KMS-11 (cell line): ENCODE results near the gene SBK1.
"Not testable (repeated sequence)": the region's sequence is repeated elsewhere in the genome, so short reads cannot be mapped to it uniquely, and the experiment has no call there.

Experiments
- H2AFZ ChIP-seq: fragments of 200-600 bp; sonication (generic); 2 replicates; pipeline ENCODE4 v1.6.1; 2016; ENCODE audit warnings: antibody characterized with exemption, mixed run types, low read depth
- H3K27ac ChIP-seq: fragments of 200-600 bp; sonication (generic); 2 replicates; pipeline ENCODE4 v1.6.1; 2016; ENCODE audit warnings: mild to moderate bottlenecking, mixed run types
- H3K27me3 ChIP-seq: fragments of 200-600 bp; sonication (generic); 2 replicates; pipeline ENCODE4 v1.6.1; 2017; ENCODE audit warnings: mild to moderate bottlenecking, low read depth, mixed run types, moderate library complexity; ENCODE audit not compliant: insufficient read depth
- H3K36me3 ChIP-seq: fragments of 200-600 bp; sonication (generic); 2 replicates; pipeline ENCODE4 v1.6.1; 2017; ENCODE audit warnings: mild to moderate bottlenecking, mixed run types; ENCODE audit not compliant: insufficient read depth
- H3K4me1 ChIP-seq: fragments of 200-600 bp; sonication (generic); 2 replicates; pipeline ENCODE4 v1.6.1; 2016; ENCODE audit warnings: mild to moderate bottlenecking, low read depth, mixed run types; ENCODE audit not compliant: poor library complexity, severe bottlenecking
- H3K4me2 ChIP-seq: fragments of 200-600 bp; sonication (generic); 2 replicates; pipeline ENCODE4 v1.7.0; 2016; ENCODE audit warnings: mild to moderate bottlenecking, mixed run types
- H3K4me3 ChIP-seq: fragments of 200-600 bp; sonication (generic); IDR thresholded peaks from 2 replicates; pipeline ENCODE4 v1.6.1; 2017; ENCODE audit warnings: low read depth, low read length, mixed read lengths; ENCODE audit not compliant: insufficient read depth
- H3K79me2 ChIP-seq: fragments of 200-600 bp; sonication (generic); 2 replicates; pipeline ENCODE4 v1.6.1; 2016; ENCODE audit warnings: low read depth, mixed run types; ENCODE audit not compliant: insufficient read depth
- H3K9ac ChIP-seq: fragments of 200-600 bp; sonication (generic); 2 replicates; pipeline ENCODE4 v1.6.1; 2016; ENCODE audit warnings: mild to moderate bottlenecking, mixed run types
- H4K20me1 ChIP-seq: fragments of 200-600 bp; sonication (generic); 2 replicates; pipeline ENCODE4 v1.6.1; 2016; ENCODE audit warnings: mild to moderate bottlenecking, mixed run types; ENCODE audit not compliant: insufficient read depth
- TF ChIP-seq, protein P1 (sequence below): fragments of 200-600 bp; sonication (generic); conservative IDR thresholded peaks from 2 replicates; pipeline ENCODE4 v1.6.1; 2017; ENCODE audit warnings: low read depth, mild to moderate bottlenecking, antibody characterized with exemption, low read length, moderate library complexity, mixed read lengths

Gene SBK1

DNA sequence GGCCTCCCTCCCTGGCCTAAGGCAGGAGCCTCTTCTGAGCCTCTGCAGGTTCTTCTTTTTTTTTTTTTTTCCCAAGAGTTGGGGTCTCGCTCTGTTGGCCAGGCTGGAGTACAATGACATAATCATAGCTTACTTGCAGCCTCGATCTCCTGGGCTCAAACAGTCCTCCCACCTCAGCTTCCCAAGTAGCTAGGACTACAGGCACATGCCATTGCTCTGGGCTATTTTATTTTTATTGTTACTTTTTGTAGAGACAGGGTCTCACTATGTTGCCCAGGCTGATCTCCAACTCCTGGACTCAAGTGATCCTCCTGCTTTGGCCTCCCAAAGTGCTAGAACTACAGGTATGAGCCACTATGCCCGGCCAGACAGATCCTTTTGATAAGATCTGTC, 32.6 kb downstream of the SBK1 start:
- no peaks in the 10 kb centered on the region for H3K27me3 ChIP-seq
- no peaks in the 10 kb centered on the region for H3K79me2 ChIP-seq
- no peaks in the 10 kb centered on the region for H4K20me1 ChIP-seq
- no peak overlapping the region for H3K4me3 ChIP-seq
- H3K36me3 ChIP-seq: no peaks in the 10 kb centered on the region
- peaks cover 64% of the 10 kb centered on the region for H3K4me1 ChIP-seq
- H2AFZ ChIP-seq: 0 out of 2 replicates have a peak overlapping the region, but pooled peaks have one; percentile 20
- no peak overlapping the region for H3K9ac ChIP-seq
- TF ChIP-seq, protein P1, sequence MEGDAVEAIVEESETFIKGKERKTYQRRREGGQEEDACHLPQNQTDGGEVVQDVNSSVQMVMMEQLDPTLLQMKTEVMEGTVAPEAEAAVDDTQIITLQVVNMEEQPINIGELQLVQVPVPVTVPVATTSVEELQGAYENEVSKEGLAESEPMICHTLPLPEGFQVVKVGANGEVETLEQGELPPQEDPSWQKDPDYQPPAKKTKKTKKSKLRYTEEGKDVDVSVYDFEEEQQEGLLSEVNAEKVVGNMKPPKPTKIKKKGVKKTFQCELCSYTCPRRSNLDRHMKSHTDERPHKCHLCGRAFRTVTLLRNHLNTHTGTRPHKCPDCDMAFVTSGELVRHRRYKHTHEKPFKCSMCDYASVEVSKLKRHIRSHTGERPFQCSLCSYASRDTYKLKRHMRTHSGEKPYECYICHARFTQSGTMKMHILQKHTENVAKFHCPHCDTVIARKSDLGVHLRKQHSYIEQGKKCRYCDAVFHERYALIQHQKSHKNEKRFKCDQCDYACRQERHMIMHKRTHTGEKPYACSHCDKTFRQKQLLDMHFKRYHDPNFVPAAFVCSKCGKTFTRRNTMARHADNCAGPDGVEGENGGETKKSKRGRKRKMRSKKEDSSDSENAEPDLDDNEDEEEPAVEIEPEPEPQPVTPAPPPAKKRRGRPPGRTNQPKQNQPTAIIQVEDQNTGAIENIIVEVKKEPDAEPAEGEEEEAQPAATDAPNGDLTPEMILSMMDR: no peak
- 0 out of 2 replicates have a peak overlapping the region, but pooled peaks have one; percentile 61 for H3K4me2 ChIP-seq
- H3K27ac ChIP-seq: no peak overlapping the region

DNA sequence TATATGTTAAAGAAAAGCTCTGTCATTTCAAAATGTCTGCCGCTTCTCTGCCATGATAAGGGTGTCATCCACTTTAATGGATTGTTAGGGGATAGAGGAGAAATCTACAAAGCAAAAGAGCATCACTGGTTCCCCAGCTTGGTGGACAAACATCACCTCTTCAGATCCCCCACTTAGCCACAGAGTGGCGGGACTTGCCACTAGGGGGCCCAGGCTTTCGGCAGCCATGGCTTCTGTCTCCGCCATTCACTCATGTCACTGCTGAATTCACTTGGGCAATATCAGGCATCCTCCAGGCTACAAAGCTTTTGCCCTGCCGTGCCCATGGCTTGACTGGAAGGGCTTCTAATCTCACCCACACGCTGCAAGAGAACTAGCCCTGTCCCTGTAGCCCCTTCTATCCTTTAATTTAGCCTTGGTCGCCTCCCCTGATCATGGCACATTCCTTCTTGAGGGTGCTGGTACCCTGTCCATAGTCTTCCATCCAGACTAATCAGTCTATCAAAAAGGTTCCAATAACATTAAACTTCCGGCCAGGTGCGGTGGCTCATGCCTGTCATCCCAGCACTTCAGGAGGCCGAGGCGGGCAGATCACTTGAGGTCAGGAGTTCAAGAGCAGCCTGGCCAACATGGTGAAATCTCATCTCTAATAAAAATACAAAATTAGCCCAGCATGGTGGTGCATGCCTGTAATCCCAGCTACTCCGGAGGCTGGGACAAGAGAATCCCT, 34.7 kb downstream of the SBK1 start:
- Histone ChIP-seq H3K79me2 (no peaks in the 10 kb centered on the region), H3K9ac (no peak overlapping the region), H3K36me3 (no peaks in the 10 kb centered on the region), H4K20me1 (no peaks in the 10 kb centered on the region), H3K4me2 (no peak overlapping the region; the same call in 1 of the 2 replicates), H2AFZ (peak overlapping the region; percentile 2; the same call in 1 of the 2 replicates), H3K4me1 (peaks cover 78% of the 10 kb centered on the region), H3K4me3 (no peak overlapping the region), H3K27me3 (no peaks in the 10 kb centered on the region), H3K27ac (no peak overlapping the region)
- TF ChIP-seq, protein P1: peak; percentile 79

DNA sequence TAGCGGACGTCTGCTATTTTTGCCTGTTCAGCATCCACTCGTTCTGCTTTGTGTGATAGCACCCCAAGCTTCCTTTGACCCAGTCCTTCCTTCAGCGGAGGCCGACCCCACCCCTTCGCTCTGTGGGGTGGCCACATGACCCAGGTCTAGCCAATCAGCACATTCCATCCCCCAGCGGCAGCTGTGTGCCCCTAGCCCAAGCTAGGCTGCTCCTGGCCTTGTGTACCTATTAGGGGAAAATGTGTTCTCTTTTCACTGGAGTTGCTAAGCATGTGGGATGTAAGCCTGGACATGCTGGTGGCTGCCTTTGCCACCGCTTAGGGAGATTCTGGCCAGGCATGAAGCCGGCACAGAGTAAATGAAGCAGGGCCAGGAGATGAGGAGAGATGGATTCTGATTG, 37.9 kb downstream of the SBK1 start:
- not testable (repeated sequence) for H2AFZ ChIP-seq, H3K4me2 ChIP-seq, H3K27me3 ChIP-seq, H3K27ac ChIP-seq, H3K79me2 ChIP-seq, H3K9ac ChIP-seq, H3K36me3 ChIP-seq, H4K20me1 ChIP-seq, H3K4me3 ChIP-seq
- H3K4me1 ChIP-seq: peaks cover 74% of the 10 kb centered on the region

DNA sequence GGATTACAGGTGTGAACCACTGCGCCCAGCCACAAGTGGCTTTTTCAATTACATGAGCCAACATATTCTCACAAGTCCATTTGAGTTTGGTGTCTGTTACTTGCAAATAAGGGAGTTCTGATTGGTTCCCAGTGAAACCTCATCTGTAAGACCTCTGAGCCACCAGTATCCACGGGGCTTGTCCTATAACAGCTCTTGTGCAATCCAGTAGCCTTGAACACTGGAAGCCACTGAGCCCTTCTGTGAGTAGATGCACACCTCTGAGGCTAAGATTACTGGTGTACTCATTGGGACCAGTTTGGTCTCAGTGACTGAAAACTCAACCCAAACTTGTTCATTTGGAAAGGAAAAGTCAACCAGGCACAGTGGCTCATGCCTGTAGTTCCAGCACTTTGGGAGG, 38.7 kb downstream of the SBK1 start:
- not testable (repeated sequence) for H3K79me2 ChIP-seq, H4K20me1 ChIP-seq, H2AFZ ChIP-seq, H3K9ac ChIP-seq, H3K4me3 ChIP-seq, H3K27ac ChIP-seq, H3K27me3 ChIP-seq, H3K36me3 ChIP-seq
- Histone ChIP-seq H3K4me1 (peaks cover 78% of the 10 kb centered on the region), H3K4me2 (peak overlapping the region; percentile 1; the same call in 1 of the 2 replicates)

DNA sequence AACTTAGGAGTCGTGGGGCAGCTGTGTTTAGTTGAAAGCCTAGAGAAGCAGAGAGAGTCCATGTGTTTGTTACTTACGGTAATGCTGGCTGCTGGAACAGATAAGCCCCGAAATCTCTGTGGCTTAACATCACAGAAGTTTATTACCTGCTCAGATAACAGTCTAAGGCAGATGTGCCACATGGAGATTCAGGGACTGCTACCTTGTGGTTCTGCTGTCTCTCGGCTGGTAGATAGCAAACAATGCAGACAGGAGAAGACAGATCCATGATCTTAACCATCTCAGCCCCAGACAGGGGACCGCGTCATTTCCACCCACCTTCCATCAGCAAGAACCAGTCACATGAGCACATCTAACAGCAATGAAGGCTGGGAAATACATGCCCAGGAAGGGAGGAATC, 40.3 kb downstream of the SBK1 start:
- H3K27ac ChIP-seq: peak overlapping the region; percentile 61; the same call in 1 of the 2 replicates
- not testable (repeated sequence) for H3K79me2 ChIP-seq, H2AFZ ChIP-seq, H3K27me3 ChIP-seq, H3K36me3 ChIP-seq, H3K9ac ChIP-seq, H3K4me3 ChIP-seq, H4K20me1 ChIP-seq
- peak overlapping the region; percentile 24; the same call in 1 of the 2 replicates for H3K4me2 ChIP-seq
- H3K4me1 ChIP-seq: peaks cover 83% of the 10 kb centered on the region

DNA sequence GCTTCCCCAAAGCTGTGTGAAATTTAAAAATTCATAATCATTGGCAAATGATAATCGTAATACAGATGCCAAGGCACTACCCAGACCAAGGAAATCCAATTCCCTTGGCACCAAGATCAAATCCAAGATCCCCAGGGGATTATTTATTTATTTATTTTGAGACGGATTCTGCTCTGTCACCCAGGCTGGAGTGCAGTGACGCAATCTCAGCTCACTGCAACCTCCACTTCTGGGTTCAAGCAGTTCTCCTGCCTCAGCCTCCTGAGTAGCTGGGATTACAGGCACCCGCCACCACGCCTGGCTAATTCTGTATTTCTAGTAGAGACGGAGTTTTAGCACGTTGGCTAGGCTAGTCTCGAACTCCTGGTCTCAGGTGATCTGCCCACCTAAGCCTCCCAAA, 43.4 kb downstream of the SBK1 start:
- H3K79me2 ChIP-seq, H3K27me3 ChIP-seq, H3K4me2 ChIP-seq, H3K27ac ChIP-seq, H4K20me1 ChIP-seq, H3K4me3 ChIP-seq, H2AFZ ChIP-seq, H3K36me3 ChIP-seq, H3K9ac ChIP-seq: not testable (repeated sequence)
- peaks cover 71% of the 10 kb centered on the region for H3K4me1 ChIP-seq

DNA sequence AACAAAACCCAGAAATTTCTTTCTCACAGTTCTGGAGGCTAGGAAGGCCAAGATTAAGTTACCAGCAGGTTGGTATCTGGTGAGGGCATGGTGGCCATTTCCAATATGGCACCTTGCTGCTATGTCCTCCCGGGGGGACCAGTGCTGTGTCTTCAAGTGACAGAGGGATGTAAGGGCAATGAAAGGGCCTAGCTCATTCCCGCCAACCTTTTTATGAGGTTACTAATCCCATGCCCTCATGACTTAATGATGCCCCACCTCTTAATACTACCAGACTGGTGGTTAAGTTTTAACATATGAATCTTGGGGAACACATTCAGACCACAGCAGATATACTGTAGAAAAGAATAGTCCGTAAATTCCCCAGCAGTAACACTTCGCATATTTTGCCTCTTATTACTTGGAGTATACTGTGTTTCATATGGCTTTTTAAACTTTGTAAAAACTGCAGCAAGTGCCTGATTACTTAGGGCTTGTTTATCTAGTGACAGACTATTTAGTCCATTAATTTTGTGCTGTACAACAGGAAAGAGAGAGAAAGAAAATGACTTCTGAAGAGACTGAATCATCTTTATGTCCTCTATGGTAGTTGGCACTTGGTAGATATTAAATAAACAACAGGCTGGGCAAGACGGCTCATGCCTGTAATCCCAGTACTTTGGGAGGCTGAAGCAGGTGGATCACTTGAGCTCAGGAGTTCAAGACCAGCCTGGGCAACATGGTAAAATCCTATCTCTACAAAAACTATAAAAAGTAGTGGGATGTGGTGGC, 44.8 kb downstream of the SBK1 start:
- not testable (repeated sequence) for H3K79me2 ChIP-seq

DNA sequence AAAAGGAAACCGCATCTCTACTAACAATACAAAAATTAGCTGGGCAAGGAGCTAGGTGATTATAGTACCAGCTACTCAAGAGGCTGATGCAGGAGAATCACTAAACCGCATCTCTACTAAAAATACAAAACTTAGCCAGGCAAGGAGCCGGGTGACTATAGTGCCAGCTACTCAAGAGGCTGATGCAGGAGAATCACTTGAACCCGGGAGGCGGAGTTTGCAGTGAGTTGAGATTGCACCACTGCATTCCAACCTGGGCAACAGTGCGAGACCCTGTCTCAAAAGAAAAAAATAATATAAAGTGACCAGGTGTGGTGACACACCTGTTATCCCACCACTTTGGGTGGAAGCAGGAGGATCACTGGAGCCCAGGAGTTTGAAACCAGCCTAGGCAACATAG, 45.9 kb downstream of the SBK1 start:
- Histone ChIP-seq H3K4me1 (peaks cover 49% of the 10 kb centered on the region), H3K27ac (peak overlapping the region; percentile 45; the same call in 1 of the 2 replicates)
- H3K27me3 ChIP-seq, H2AFZ ChIP-seq, H3K9ac ChIP-seq, H3K36me3 ChIP-seq, H3K4me2 ChIP-seq, H3K79me2 ChIP-seq, H3K4me3 ChIP-seq, H4K20me1 ChIP-seq: not testable (repeated sequence)

More for the DNA sequence above, 44.8 kb downstream of the SBK1 start:
- not testable (repeated sequence) for H3K27me3 ChIP-seq, H3K4me3 ChIP-seq, H4K20me1 ChIP-seq, H3K36me3 ChIP-seq, H2AFZ ChIP-seq
- H3K4me1 ChIP-seq: peaks cover 56% of the 10 kb centered on the region
- H3K4me2 ChIP-seq: peak overlapping the region; percentile 94
- peak overlapping the region; percentile 78 for H3K27ac ChIP-seq
- peak overlapping the region; percentile 45; the same call in 1 of the 2 replicates for H3K9ac ChIP-seq
